GM12892 (cell line): Measurements from ENCODE around the gene RAB12.

Experiments
- POLR2A ChIP-seq: IDR thresholded peaks from 2 replicates; pipeline ENCODE4 v1.6.1; 2011; ENCODE audit warnings: low read depth, low read length, control low read depth
- POLR2AphosphoS5 ChIP-seq: IDR thresholded peaks from 2 replicates; pipeline ENCODE4 v1.6.1; 2011; ENCODE audit warnings: low read depth, low read length, control low read depth

- TF ChIP-seq POLR2A (no peak), POLR2AphosphoS5 (no peak)
Measured at GRCh38 chr18:8632386-8632785, 23.1 kb downstream of the RAB12 start.
